Osteoblast (primary cell): ENCODE data around the gene KIAA0232. TPM values are rescaled to one million over a fixed set of nuclear protein-coding genes. Genes with fewer than 3 reads are reported as not detected.

Source experiments
- DNase-seq: peaks from one replicate; pipeline ENCODE4 v3.0.0; 2011; ENCODE audit warnings: low spot score, mixed read lengths; ENCODE audit not compliant: insufficient read length; ENCODE audit errors: missing footprints
- H2AFZ ChIP-seq: 2 replicates; pipeline ENCODE4 v1.6.0; 2011; ENCODE audit warnings: mild to moderate bottlenecking, low read length
- H3K27ac ChIP-seq: 2 replicates; pipeline ENCODE4 v1.5.1; 2011; ENCODE audit warnings: mild to moderate bottlenecking, low read depth, low read length, moderate library complexity
- H3K27me3 ChIP-seq: 2 replicates; pipeline ENCODE4 v1.6.0; 2012; ENCODE audit warnings: mild to moderate bottlenecking, control low read depth, inconsistent platforms, low read length, moderate library complexity; ENCODE audit not compliant: insufficient read depth
- H3K36me3 ChIP-seq: 2 replicates; pipeline ENCODE4 v1.5.1; 2011; ENCODE audit warnings: mild to moderate bottlenecking, low read length, control low read depth, moderate library complexity; ENCODE audit not compliant: insufficient read depth
- H3K4me1 ChIP-seq: 2 replicates; pipeline ENCODE4 v1.5.1; 2011; ENCODE audit warnings: mild to moderate bottlenecking, low read length, control low read depth, moderate library complexity; ENCODE audit not compliant: insufficient read depth
- H3K4me2 ChIP-seq: 2 replicates; pipeline ENCODE4 v1.6.0; 2011; ENCODE audit warnings: mild to moderate bottlenecking, low read length; ENCODE audit not compliant: insufficient read depth
- H3K4me3 ChIP-seq: fragments of 200-600 bp; sonication (generic); 3 replicates; pipeline ENCODE4 v1.5.1; 2012; ENCODE audit warnings: mild to moderate bottlenecking, low read length, inconsistent platforms; ENCODE audit not compliant: insufficient read depth
- H3K79me2 ChIP-seq: 2 replicates; pipeline ENCODE4 v1.6.0; 2012; ENCODE audit warnings: mild to moderate bottlenecking, low read length, control low read depth, inconsistent platforms; ENCODE audit not compliant: insufficient read depth
- H3K9me3 ChIP-seq: 2 replicates; pipeline ENCODE4 v1.5.1; 2011; ENCODE audit warnings: low read depth, low read length, control low read depth
- H4K20me1 ChIP-seq: 2 replicates; pipeline ENCODE4 v1.6.0; 2012; ENCODE audit warnings: mild to moderate bottlenecking, low read length, control low read depth; ENCODE audit not compliant: insufficient read depth
- total RNA-seq: library from RNA; depleted of rRNA; stranded (reverse); fragments of >200 nt; gene quantifications from 2 replicates; pipeline ENCODE4 v1.2.3, GENCODE V29; 2012
- TF ChIP-seq, protein P1 (sequence below): IDR thresholded peaks from 2 replicates; pipeline ENCODE4 v1.5.1; 2011; ENCODE audit warnings: mild to moderate bottlenecking, low read depth, low read length, moderate library complexity; ENCODE audit errors: extremely low read depth

KIAA0232 gene
- total RNA-seq, 1 donor = 23.9 TPM

GRCh38 chr4:6878451-6879059 lies 96.0 kb downstream of the KIAA0232 start:
- H3K9me3 ChIP-seq = no peaks in the 10 kb centered on the region
- H3K27me3 ChIP-seq = no peaks in the 10 kb centered on the region
- peaks cover 9% of the 10 kb centered on the region for H4K20me1 ChIP-seq
- no peak overlapping the region for H3K4me3 ChIP-seq
- H3K36me3 ChIP-seq = peaks cover 67% of the 10 kb centered on the region
- no peak overlapping the region for H3K4me2 ChIP-seq
- H3K27ac ChIP-seq = no peak overlapping the region
- peaks cover 10% of the 10 kb centered on the region for H3K4me1 ChIP-seq
- DNase-seq = no peak
- H3K79me2 ChIP-seq = peaks cover 6% of the 10 kb centered on the region
- TF ChIP-seq, protein P1, sequence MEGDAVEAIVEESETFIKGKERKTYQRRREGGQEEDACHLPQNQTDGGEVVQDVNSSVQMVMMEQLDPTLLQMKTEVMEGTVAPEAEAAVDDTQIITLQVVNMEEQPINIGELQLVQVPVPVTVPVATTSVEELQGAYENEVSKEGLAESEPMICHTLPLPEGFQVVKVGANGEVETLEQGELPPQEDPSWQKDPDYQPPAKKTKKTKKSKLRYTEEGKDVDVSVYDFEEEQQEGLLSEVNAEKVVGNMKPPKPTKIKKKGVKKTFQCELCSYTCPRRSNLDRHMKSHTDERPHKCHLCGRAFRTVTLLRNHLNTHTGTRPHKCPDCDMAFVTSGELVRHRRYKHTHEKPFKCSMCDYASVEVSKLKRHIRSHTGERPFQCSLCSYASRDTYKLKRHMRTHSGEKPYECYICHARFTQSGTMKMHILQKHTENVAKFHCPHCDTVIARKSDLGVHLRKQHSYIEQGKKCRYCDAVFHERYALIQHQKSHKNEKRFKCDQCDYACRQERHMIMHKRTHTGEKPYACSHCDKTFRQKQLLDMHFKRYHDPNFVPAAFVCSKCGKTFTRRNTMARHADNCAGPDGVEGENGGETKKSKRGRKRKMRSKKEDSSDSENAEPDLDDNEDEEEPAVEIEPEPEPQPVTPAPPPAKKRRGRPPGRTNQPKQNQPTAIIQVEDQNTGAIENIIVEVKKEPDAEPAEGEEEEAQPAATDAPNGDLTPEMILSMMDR = no peak
- H2AFZ ChIP-seq = no peak overlapping the region

DNA sequence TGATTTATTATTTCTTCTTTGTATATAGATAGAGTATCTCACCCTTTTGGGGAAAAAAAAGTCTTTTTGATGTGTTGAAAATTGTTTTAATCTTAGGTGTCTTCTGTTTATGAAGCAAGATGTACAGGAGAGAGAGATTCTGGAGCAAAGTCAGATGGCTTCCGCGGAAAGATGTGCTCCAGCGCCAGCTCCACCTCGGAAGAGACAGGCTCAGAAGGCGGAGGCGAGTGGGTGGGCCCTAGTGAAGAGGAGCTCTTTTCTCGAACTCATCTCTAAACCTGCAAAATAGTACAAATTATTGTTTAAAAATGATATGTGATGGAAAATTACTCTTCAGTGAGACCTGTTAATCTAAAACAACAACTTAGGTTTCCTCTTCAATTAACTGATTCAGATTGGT lies 98.2 kb downstream of the KIAA0232 start:
- no peaks in the 10 kb centered on the region for H3K27me3 ChIP-seq
- TF ChIP-seq, protein P1 = no peak
- H3K27ac ChIP-seq = no peak overlapping the region
- H3K79me2 ChIP-seq = no peaks in the 10 kb centered on the region
- H3K9me3 ChIP-seq = no peaks in the 10 kb centered on the region
- no peak overlapping the region for H3K4me3 ChIP-seq
- peaks cover 54% of the 10 kb centered on the region for H3K36me3 ChIP-seq
- H2AFZ ChIP-seq = no peak overlapping the region
- no peak overlapping the region for H3K4me2 ChIP-seq
- DNase-seq = peak; percentile 25
- H4K20me1 ChIP-seq = peaks cover 5% of the 10 kb centered on the region
- peaks cover 13% of the 10 kb centered on the region for H3K4me1 ChIP-seq

DNA sequence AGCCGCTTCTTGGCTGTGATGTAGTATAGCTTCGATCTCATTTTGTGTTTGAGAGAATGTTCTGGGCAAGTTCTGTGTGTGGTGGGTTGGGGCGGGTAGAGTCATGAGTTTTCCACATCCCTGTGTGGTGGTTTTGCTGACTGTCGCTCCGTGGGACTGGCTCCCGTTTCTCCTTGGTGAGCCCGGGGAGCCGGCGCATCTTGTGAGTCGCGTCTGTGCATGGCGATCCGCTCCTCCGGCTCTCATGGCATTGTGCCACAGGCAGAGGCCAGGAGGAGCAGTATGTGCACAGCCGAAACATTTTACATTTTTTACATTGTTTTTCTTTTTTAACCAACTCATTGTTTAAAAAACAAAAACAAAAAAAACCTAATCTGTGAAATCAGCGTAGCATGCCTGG lies 99.4 kb downstream of the KIAA0232 start:
- Histone ChIP-seq H3K4me1 (peaks cover 14% of the 10 kb centered on the region), H3K4me2 (no peak overlapping the region), H3K9me3 (no peaks in the 10 kb centered on the region), H3K36me3 (peaks cover 43% of the 10 kb centered on the region), H4K20me1 (no peaks in the 10 kb centered on the region), H3K27ac (no peak overlapping the region), H3K27me3 (no peaks in the 10 kb centered on the region), H3K4me3 (no peak overlapping the region), H3K79me2 (no peaks in the 10 kb centered on the region), H2AFZ (no peak overlapping the region)
- peak; percentile 4 for DNase-seq
- TF ChIP-seq, protein P1 = no peak

GRCh38 chr4:6884341-6884870 lies 101.9 kb downstream of the KIAA0232 start:
- H3K4me1 ChIP-seq = peaks cover 26% of the 10 kb centered on the region
- H3K9me3 ChIP-seq = no peaks in the 10 kb centered on the region
- no peak overlapping the region for H3K4me3 ChIP-seq
- TF ChIP-seq, protein P1 = no peak
- H3K27me3 ChIP-seq = no peaks in the 10 kb centered on the region
- H3K27ac ChIP-seq = no peak overlapping the region
- no peak overlapping the region for H2AFZ ChIP-seq
- H3K36me3 ChIP-seq = peaks cover 26% of the 10 kb centered on the region
- peak; percentile 54 for DNase-seq
- H3K4me2 ChIP-seq = no peak overlapping the region
- H3K79me2 ChIP-seq = no peaks in the 10 kb centered on the region
- no peaks in the 10 kb centered on the region for H4K20me1 ChIP-seq
